ENCODE measurements around the gene INHBB.

INHBB gene

DNA sequence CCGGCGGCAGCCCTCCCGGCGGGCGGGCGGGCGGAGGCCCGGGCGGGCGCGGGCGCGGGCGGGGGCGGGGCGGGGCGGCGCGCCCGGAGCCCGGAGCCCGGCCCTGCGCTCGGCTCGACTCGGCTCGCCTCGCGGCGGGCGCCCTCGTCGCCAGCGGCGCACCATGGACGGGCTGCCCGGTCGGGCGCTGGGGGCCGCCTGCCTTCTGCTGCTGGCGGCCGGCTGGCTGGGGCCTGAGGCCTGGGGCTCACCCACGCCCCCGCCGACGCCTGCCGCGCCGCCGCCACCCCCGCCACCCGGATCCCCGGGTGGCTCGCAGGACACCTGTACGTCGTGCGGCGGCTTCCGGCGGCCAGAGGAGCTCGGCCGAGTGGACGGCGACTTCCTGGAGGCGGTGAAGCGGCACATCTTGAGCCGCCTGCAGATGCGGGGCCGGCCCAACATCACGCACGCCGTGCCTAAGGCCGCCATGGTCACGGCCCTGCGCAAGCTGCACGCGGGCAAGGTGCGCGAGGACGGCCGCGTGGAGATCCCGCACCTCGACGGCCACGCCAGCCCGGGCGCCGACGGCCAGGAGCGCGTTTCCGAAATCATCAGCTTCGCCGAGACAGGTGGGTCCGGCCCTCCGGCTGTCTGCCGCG lies at the start of gene INHBB:
Gene INHBB, plus strand, starts transcription at position 111 of the 641 bp plus-strand sequence. Its CDS starts 53 bp downstream, at position 164.
- H3K4me3 ChIP-seq (replicated peaks; ENCODE audit: low read depth, low read length): no peak within 1 kb of the TSS
- no peak for DNase-seq (ENCODE audit: extremely low read depth, low read depth)
- TF ChIP-seq CTCF (IDR thresholded peaks at IDR 0.05; ENCODE audit: low read depth, low read length, missing control alignments): no peak

DNA sequence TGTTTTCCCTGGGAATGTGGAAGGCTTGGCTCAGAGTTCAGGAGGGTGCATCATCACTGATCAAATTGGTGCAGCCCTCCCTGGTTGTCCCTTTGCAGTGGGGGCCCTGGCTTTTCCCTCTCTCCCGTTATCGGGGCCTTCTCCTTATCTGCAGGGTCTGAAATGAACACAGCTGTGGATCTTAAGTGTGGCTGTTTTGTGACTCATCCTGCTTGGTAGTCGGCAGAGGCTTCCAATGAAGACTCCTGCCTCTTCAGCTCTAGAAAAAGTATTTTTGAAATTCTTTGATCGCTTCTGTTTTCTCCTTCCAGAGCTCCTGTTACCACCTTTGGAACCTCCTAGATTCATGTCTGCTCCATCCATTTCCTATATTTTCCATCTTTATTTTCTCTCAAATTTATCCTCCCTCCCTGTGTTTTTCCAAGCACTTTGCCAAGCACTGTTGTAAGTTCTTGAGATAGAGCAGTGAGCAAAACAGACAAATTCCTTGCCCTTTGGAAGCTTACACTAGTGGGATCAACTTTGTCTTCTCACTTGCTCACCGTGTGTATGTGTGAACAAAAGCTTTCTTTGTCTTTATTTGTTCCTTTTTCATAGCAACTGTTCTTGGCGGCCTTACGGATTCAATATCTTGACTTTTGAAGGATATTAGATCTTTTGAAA lies 47.6 kb upstream of the INHBB start:
- no peak overlapping the region for H3K4me3 ChIP-seq (replicated peaks; ENCODE audit: low read depth, low read length)
- DNase-seq (ENCODE audit: extremely low read depth, low read depth): no peak
- no peak for TF ChIP-seq CTCF (IDR thresholded peaks at IDR 0.05; ENCODE audit: low read depth, low read length, missing control alignments)

GRCh38 chr2:120299004-120299403 lies 46.9 kb upstream of the INHBB start:
- TF ChIP-seq CTCF (IDR thresholded peaks at IDR 0.05; ENCODE audit: low read depth, low read length, missing control alignments): no peak
- DNase-seq (ENCODE audit: extremely low read depth, low read depth): no peak
- H3K4me3 ChIP-seq (replicated peaks; ENCODE audit: low read depth, low read length): no peak overlapping the region

DNA sequence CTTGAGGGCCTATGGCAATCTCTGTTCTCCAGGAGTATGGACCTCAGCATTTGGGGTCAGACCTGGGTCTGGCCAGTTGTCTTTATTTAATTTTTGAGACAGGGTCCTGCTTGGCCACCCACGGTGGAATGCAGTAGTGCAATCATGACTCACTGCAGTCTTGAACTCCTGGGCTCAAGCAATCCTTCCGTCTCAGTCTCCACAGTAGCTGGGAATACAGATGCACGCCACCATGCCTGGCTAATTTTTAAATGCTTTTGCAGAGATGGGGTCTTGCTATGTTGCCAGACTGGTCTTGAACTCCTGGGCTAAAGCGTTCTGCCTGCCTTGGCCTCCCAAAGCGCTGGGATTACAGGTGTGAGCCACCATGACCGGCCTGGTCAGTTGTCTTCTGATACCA lies 46.4 kb upstream of the INHBB start:
- no peak for DNase-seq (ENCODE audit: extremely low read depth, low read depth)
- no peak for TF ChIP-seq CTCF (IDR thresholded peaks at IDR 0.05; ENCODE audit: low read depth, low read length, missing control alignments)
- no peak overlapping the region for H3K4me3 ChIP-seq (replicated peaks; ENCODE audit: low read depth, low read length)

- H3K4me3 ChIP-seq (replicated peaks; ENCODE audit: low read depth, low read length): no peak overlapping the region
- no peak for DNase-seq (ENCODE audit: extremely low read depth, low read depth)
- TF ChIP-seq CTCF (IDR thresholded peaks at IDR 0.05; ENCODE audit: low read depth, low read length, missing control alignments): no peak
Observed at GRCh38 chr2:120300385-120300784, 45.6 kb upstream of the INHBB start.

- no peak for TF ChIP-seq CTCF (IDR thresholded peaks at IDR 0.05; ENCODE audit: low read depth, low read length, missing control alignments)
- H3K4me3 ChIP-seq (replicated peaks; ENCODE audit: low read depth, low read length): no peak overlapping the region
- no peak for DNase-seq (ENCODE audit: extremely low read depth, low read depth)
Observed at GRCh38 chr2:120301284-120301683, 44.7 kb upstream of the INHBB start.
